A673 (cell line): Measurements from ENCODE around the gene KANSL1. TPM values are rescaled to one million over a fixed set of nuclear protein-coding genes. Genes with fewer than 3 reads are reported as not detected.

Experiments
- BruUV-seq: library from RNA; stranded (reverse); fragments of 400-500 nt; replicated peaks from 2 replicates; lab custom pipeline; 2021; lab: Mats Ljungman, UMichigan
- CTCF ChIA-PET: fragments of 300-600 bp; sonication (Branson Sonifier 250); formaldehyde crosslinking; loops from one replicate; lab custom pipeline; 2022; ENCODE audit warnings: antibody characterized with exemption; lab: Charles Lee
- POLR2A ChIA-PET: fragments of 300-600 bp; sonication (Branson Sonifier 250); formaldehyde crosslinking; loops from one replicate; lab custom pipeline; 2022; ENCODE audit warnings: antibody characterized with exemption; ENCODE audit not compliant: low non-redundant PET; lab: Charles Lee
- DNase-seq: peaks from one replicate; pipeline ENCODE4 v3.0.0-alpha.2; 2015; ENCODE audit warnings: low spot score
- H3K27ac ChIP-seq: fragments of 200-600 bp; sonication (generic); 2 replicates; pipeline ENCODE4 v1.5.1; 2016; ENCODE audit warnings: mixed run types, low read depth, mild to moderate bottlenecking, mixed read lengths, antibody characterized with exemption, low read length; ENCODE audit not compliant: poor library complexity, severe bottlenecking
- H3K27me3 ChIP-seq: fragments of 200-600 bp; sonication (generic); replicated peaks from 2 replicates; pipeline ENCODE4 v1.6.1; 2017; ENCODE audit warnings: mixed run types, low read depth, mild to moderate bottlenecking, mixed read lengths, antibody characterized with exemption, low read length; ENCODE audit not compliant: insufficient read depth, poor library complexity
- H3K36me3 ChIP-seq: fragments of 200-600 bp; sonication (generic); 2 replicates; pipeline ENCODE4 v1.6.1; 2016; ENCODE audit warnings: mixed run types, mild to moderate bottlenecking, mixed read lengths, antibody characterized with exemption, low read length; ENCODE audit not compliant: insufficient read depth, poor library complexity, severe bottlenecking
- H3K4me1 ChIP-seq: fragments of 200-600 bp; sonication (generic); 2 replicates; pipeline ENCODE4 v1.6.1; 2017; ENCODE audit warnings: mixed run types, mild to moderate bottlenecking, mixed read lengths, antibody characterized with exemption, low read length; ENCODE audit not compliant: insufficient read depth, poor library complexity, severe bottlenecking
- H3K4me3 ChIP-seq: fragments of 200-600 bp; sonication (generic); 2 replicates; pipeline ENCODE4 v1.5.1; 2016; ENCODE audit warnings: low read depth, mixed run types, mild to moderate bottlenecking, mixed read lengths, low read length; ENCODE audit not compliant: poor library complexity, severe bottlenecking
- H3K9me3 ChIP-seq: fragments of 200-600 bp; sonication (generic); 2 replicates; pipeline ENCODE4 v1.6.1; 2016; ENCODE audit warnings: mixed run types, low read depth, mild to moderate bottlenecking, mixed read lengths, antibody characterized with exemption, low read length; ENCODE audit not compliant: poor library complexity, severe bottlenecking
- CTCF ChIP-seq: fragments of 300-800, 200-600 bp; sonication (generic); conservative IDR thresholded peaks from 2 replicates; pipeline ENCODE4 v1.5.1; 2017; ENCODE audit warnings: low read depth, mild to moderate bottlenecking, antibody characterized with exemption, low read length, moderate library complexity, mixed read lengths
- EZH2 ChIP-seq: fragments of 200-600 bp; sonication (generic); IDR thresholded peaks from 2 replicates; pipeline ENCODE4 v1.6.1; 2017; ENCODE audit warnings: borderline replicate concordance, low read depth, mild to moderate bottlenecking, mixed read lengths, antibody characterized with exemption, low read length; ENCODE audit not compliant: poor library complexity, severe bottlenecking
- intact Hi-C: fragments of 100-400 bp; cut with micrococcal nuclease; formaldehyde crosslinking; loops from one replicate; pipeline ENCODE4 v1.10.0; 2022; ENCODE audit not compliant: unreplicated experiment
- total RNA-seq: library from RNA; stranded (reverse); gene quantifications from 2 replicates; pipeline ENCODE4 v1.2.3, GENCODE V29; 2021

KANSL1 gene
- total RNA-seq, 1 experiment from 2014 or later: 64.9 TPM

GRCh38 chr17:46085522-46085921, 107.7 kb downstream of the KANSL1 start:
- no peak for DNase-seq
- CTCF ChIA-PET: no interaction called here
- H3K36me3 ChIP-seq: no peaks in the 10 kb centered on the region

GRCh38 chr17:46082257-46082656, 111.0 kb downstream of the KANSL1 start:
- no TSS peak for BruUV-seq
- DNase-seq: no peak
- peaks cover 4% of the 10 kb centered on the region for H3K4me1 ChIP-seq
- no peaks in the 10 kb centered on the region for H3K9me3 ChIP-seq
- intact Hi-C loops: no loop called here
- CTCF ChIA-PET: no interaction called here
- no peak overlapping the region for H3K27ac ChIP-seq
- H3K36me3 ChIP-seq: no peaks in the 10 kb centered on the region
- no peak for TF ChIP-seq CTCF
- no peak for TF ChIP-seq EZH2
- H3K27me3 ChIP-seq: no peaks in the 10 kb centered on the region
- H3K4me3 ChIP-seq: no peak overlapping the region
- POLR2A ChIA-PET: no interaction called here

More at GRCh38 chr17:46085522-46085921, 107.7 kb downstream of the KANSL1 start:
- no TSS peak for BruUV-seq
- H3K9me3 ChIP-seq: no peaks in the 10 kb centered on the region
- H3K4me3 ChIP-seq: no peak overlapping the region
- intact Hi-C loops: no loop called here
- H3K27ac ChIP-seq: no peak overlapping the region
- H3K4me1 ChIP-seq: peaks cover 4% of the 10 kb centered on the region
- TF ChIP-seq CTCF (no peak), EZH2 (no peak)
- POLR2A ChIA-PET: no interaction called here
- no peaks in the 10 kb centered on the region for H3K27me3 ChIP-seq

- Histone ChIP-seq H3K27ac (no peak overlapping the region), H3K4me3 (no peak overlapping the region), H3K9me3 (no peaks in the 10 kb centered on the region), H3K36me3 (no peaks in the 10 kb centered on the region), H3K27me3 (no peaks in the 10 kb centered on the region), H3K4me1 (peaks cover 4% of the 10 kb centered on the region)
- TF ChIP-seq CTCF (no peak), EZH2 (no peak)
- DNase-seq: no peak
- BruUV-seq: no TSS peak
- intact Hi-C loops: no loop called here
- POLR2A ChIA-PET: no interaction called here
- CTCF ChIA-PET: no interaction called here
Observed at GRCh38 chr17:46081018-46081320, 112.3 kb downstream of the KANSL1 start.
